Fibroblast of mammary gland (primary cell): Measurements from ENCODE around the gene DBR1.

Source experiments
- DNase-seq: peaks from one replicate; pipeline ENCODE4 v3.0.0-alpha.2; 2010; ENCODE audit warnings: low read depth
- H3K4me3 ChIP-seq: 2 replicates; pipeline ENCODE4 v1.5.1; 2011; ENCODE audit warnings: low read depth, mild to moderate bottlenecking, low read length, moderate library complexity; ENCODE audit not compliant: control insufficient read depth
- CTCF ChIP-seq: conservative IDR thresholded peaks from 2 replicates; pipeline ENCODE4 v1.5.1; 2011; ENCODE audit warnings: low read depth, low read length, inconsistent platforms; ENCODE audit not compliant: control insufficient read depth, insufficient read depth

Gene DBR1

DNA sequence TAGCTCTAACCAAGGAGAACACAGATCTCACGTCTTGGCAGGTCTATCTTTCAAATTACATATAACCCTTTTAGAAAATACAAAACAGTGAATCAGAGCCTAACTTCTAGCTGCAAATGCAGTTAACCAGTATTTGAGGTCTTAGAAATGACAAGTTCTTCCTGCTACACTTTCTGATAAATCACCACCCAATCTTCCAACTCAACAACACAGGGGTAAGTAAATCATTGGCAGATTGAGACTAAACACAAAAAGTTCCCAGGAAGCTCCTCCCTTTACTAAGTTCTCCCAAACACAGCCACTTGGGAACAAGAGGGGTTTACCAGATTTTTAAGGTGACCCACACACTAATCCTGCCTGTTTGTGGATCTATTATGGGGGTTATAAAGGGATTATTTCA lies 42.5 kb downstream of the DBR1 start, which contains the start of gene A4GNT:
A4GNT (minus strand) TSS at position 152 of the 400 bp plus-strand sequence. CDS start 1,134 bp downstream, outside the sequence.
- TF ChIP-seq CTCF = no peak
- DNase-seq = no peak
- no peak within 1 kb of the TSS for H3K4me3 ChIP-seq

DNA sequence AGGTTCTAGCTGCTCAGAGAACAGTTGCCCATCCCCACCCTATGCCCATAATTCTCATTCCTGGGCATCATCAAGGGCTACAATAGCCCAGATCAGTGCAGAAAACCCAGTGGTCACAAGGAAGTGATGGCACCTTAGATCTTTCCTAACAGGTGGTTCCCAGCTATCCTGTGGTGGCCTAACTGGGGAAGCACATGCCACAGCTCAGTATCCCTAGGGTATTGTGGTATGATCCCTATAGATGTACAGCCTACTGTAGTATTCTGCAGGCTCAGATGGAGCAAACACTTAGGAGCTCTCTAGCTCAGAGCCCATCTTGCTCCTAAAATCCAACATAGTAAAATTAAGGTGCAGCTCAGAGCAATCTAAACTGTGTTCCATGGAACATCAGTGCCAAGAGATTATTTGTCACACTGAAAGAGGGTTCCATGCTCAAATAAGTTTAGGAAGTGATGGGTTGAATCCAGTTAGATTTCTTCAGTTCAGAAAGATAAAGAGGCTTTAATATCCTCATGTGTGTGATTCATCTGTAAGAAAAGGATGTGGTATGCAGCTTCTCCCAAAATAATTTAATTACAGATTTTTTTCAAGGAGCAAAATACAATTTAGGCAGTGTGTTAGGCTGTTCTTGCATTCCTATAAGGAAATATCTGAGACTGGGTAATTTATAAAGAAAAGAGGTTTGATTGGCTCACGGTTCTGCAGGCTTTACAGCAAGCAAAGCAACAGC lies 46.9 kb downstream of the DBR1 start:
- DNase-seq = no peak
- no peak overlapping the region for H3K4me3 ChIP-seq
- TF ChIP-seq CTCF = no peak

DNA sequence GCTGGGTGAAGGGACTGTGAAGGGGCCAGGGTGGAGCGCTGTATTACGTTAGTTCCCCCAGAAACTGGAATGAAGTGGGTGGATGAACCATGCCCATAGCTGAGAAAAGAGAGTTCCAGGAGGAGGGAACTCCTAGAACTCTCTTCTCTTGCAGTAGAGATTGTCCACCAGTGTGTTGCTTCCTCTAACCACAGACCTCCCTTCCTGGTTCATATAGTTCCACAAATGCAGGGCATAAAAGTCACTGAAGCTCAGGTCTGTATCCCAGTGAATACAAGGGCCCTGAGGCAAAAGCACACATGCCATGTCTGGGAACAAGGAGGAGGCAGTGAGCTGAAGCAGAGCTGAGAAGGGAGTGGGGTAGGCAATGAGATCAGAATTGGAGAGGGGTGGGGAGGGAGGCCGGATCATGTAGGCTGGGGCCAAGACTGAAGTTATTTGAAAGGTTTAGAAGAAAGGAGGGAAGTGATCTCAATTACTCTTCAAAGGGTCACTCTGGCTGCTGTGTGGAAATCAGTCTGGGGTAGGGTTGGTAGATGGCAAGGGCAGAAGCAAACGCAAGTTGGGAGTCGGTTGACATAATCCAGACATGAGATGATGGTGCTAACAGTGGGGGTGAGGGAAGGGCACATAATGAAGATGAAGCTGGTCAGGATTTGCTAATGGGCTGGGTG lies 49.0 kb downstream of the DBR1 start:
- TF ChIP-seq CTCF = no peak
- H3K4me3 ChIP-seq = peak overlapping the region; percentile 1
- peak; percentile 75 for DNase-seq

- peak overlapping the region; percentile 10 for H3K4me3 ChIP-seq
- DNase-seq = peak; percentile 68
- TF ChIP-seq CTCF = no peak
Observed at GRCh38 chr3:138124706-138125355, 49.9 kb downstream of the DBR1 start.

DNA sequence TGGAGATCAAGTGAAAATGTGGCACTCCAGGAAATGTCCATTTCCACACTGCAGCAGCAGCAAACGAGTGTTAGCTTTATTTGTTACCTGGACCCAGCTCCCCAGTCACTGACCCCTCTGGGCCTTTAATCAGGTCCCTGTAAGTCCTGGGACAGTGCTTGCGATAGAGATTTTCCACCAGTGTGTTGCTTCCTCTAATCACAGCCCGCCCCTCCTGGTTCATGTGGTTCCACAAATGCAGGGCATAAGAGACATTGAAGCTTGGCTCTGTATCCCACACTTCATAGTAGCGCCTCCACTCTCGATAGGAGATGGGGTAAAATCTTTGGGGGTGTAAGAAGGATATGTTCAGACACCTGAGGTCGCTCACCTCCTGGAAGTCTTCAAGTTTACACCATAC lies 50.5 kb downstream of the DBR1 start:
- DNase-seq = no peak
- H3K4me3 ChIP-seq = no peak overlapping the region
- no peak for TF ChIP-seq CTCF

DNA sequence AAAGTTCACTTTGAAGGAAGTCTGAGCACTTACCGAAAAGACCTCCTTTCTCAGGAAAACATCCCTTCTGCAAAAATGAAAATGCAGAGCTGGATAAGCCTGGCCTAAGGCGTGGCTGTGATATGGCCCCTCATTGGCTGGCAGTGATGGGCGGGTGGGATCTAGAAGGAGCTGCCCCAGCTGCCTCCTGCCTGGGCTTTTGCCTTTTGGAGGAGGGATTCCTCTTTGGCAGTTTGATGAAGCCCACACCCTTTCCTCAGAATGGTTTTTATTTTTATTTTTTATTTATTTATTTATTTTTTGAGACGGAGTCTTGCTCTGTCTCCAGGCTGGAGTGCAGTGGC lies 55.3 kb downstream of the DBR1 start:
- DNase-seq = no peak

More for the DNA sequence above, 55.3 kb downstream of the DBR1 start:
- H3K4me3 ChIP-seq = no peak overlapping the region
- TF ChIP-seq CTCF = no peak
